Effector memory CD4-positive, alpha-beta T cell (primary cell): ENCODE results near the gene KRTAP13-1.

Experiments
- DNase-seq, 3 donors: peaks; one replicate each; pipeline ENCODE4 v3.0.0-alpha.2; 2020
- H3K27ac ChIP-seq: 2 replicates; pipeline ENCODE4 v1.7.0; 2013; ENCODE audit warnings: mild to moderate bottlenecking, low read length, moderate library complexity; ENCODE audit not compliant: insufficient read depth, poor library complexity, severe bottlenecking
- H3K27me3 ChIP-seq: replicated peaks from 2 replicates; pipeline ENCODE4 v1.7.0; 2013; ENCODE audit warnings: mild to moderate bottlenecking, low read length; ENCODE audit not compliant: insufficient read depth, control insufficient read depth, poor library complexity, severe bottlenecking
- H3K36me3 ChIP-seq: 2 replicates; pipeline ENCODE4 v1.7.0; 2013; ENCODE audit warnings: mild to moderate bottlenecking, low read length, moderate library complexity; ENCODE audit not compliant: control insufficient read depth, insufficient read depth
- H3K4me1 ChIP-seq: 2 replicates; pipeline ENCODE4 v1.7.0; 2013; ENCODE audit warnings: low read length, mild to moderate bottlenecking; ENCODE audit not compliant: control insufficient read depth, insufficient read depth, poor library complexity, severe bottlenecking
- H3K4me3 ChIP-seq: 2 replicates; pipeline ENCODE4 v1.7.0; 2013; ENCODE audit warnings: low read length, low read depth, mild to moderate bottlenecking; ENCODE audit not compliant: insufficient read depth, poor library complexity, severe bottlenecking
- H3K9me3 ChIP-seq: 2 replicates; pipeline ENCODE4 v1.7.0; 2013; ENCODE audit warnings: mild to moderate bottlenecking, low read length, moderate library complexity; ENCODE audit not compliant: control insufficient read depth
- total RNA-seq, 3 donors: gene quantifications; one replicate each; lab custom pipeline; 2026; lab: John Stamatoyannopoulos, UW

Gene KRTAP13-1
- total RNA-seq, result 0 reads per million in 3 donors

- H3K9me3 ChIP-seq, result no peaks in the 10 kb centered on the region
- H3K36me3 ChIP-seq, result no peaks in the 10 kb centered on the region
- H3K4me1 ChIP-seq, result no peaks in the 10 kb centered on the region
- no peak within 1 kb of the TSS for H3K27ac ChIP-seq
- H3K4me3 ChIP-seq, result no peak within 1 kb of the TSS
- no peak for DNase-seq
- H3K27me3 ChIP-seq, result no peaks in the 10 kb centered on the region
Observed at GRCh38 chr21:30395731-30396130, at the start of gene KRTAP13-1. Gene KRTAP13-1, plus strand, starts transcription at chr21:30396031. Its CDS starts 56 bp downstream, at chr21:30396087.

GRCh38 chr21:30348506-30348905 is 47.3 kb upstream of the KRTAP13-1 start, which contains the start of gene KRTAP23-1:
Gene KRTAP23-1, minus strand, starts transcription at chr21:30348606. Its CDS starts 0 bp downstream, at chr21:30348606.
- Histone ChIP-seq H3K4me1 (no peaks in the 10 kb centered on the region), H3K27me3 (no peaks in the 10 kb centered on the region), H3K4me3 (no peak within 1 kb of the TSS), H3K27ac (no peak within 1 kb of the TSS), H3K9me3 (no peaks in the 10 kb centered on the region), H3K36me3 (no peaks in the 10 kb centered on the region)
- no peak for DNase-seq

- H3K27me3 ChIP-seq, result no peaks in the 10 kb centered on the region
- no peaks in the 10 kb centered on the region for H3K9me3 ChIP-seq
- H3K27ac ChIP-seq, result no peak overlapping the region
- no peak for DNase-seq
- no peaks in the 10 kb centered on the region for H3K36me3 ChIP-seq
- no peak overlapping the region for H3K4me3 ChIP-seq
- no peaks in the 10 kb centered on the region for H3K4me1 ChIP-seq
Observed at GRCh38 chr21:30349572-30349971, 46.3 kb upstream of the KRTAP13-1 start.

- H3K9me3 ChIP-seq, result no peaks in the 10 kb centered on the region
- no peaks in the 10 kb centered on the region for H3K27me3 ChIP-seq
- no peak overlapping the region for H3K4me3 ChIP-seq
- DNase-seq, result no peak
- H3K4me1 ChIP-seq, result no peaks in the 10 kb centered on the region
- H3K27ac ChIP-seq, result no peak overlapping the region
- no peaks in the 10 kb centered on the region for H3K36me3 ChIP-seq
Observed at GRCh38 chr21:30351534-30351933, 44.3 kb upstream of the KRTAP13-1 start.

- DNase-seq, result no peak
- H3K36me3 ChIP-seq, result no peaks in the 10 kb centered on the region
Observed at GRCh38 chr21:30354308-30355005, 41.4 kb upstream of the KRTAP13-1 start.

GRCh38 chr21:30355906-30356305 is 39.9 kb upstream of the KRTAP13-1 start:
- no peaks in the 10 kb centered on the region for H3K4me1 ChIP-seq
- no peak for DNase-seq
- no peaks in the 10 kb centered on the region for H3K9me3 ChIP-seq
- no peak overlapping the region for H3K4me3 ChIP-seq
- H3K36me3 ChIP-seq, result no peaks in the 10 kb centered on the region
- no peak overlapping the region for H3K27ac ChIP-seq
- H3K27me3 ChIP-seq, result no peaks in the 10 kb centered on the region

More at GRCh38 chr21:30354308-30355005, 41.4 kb upstream of the KRTAP13-1 start:
- no peak overlapping the region for H3K27ac ChIP-seq
- no peaks in the 10 kb centered on the region for H3K4me1 ChIP-seq
- H3K9me3 ChIP-seq, result no peaks in the 10 kb centered on the region
- H3K27me3 ChIP-seq, result no peaks in the 10 kb centered on the region
- no peak overlapping the region for H3K4me3 ChIP-seq

- Histone ChIP-seq H3K4me3 (no peak within 1 kb of the TSS), H3K27ac (no peak within 1 kb of the TSS), H3K9me3 (no peaks in the 10 kb centered on the region), H3K36me3 (no peaks in the 10 kb centered on the region), H3K27me3 (no peaks in the 10 kb centered on the region), H3K4me1 (no peaks in the 10 kb centered on the region)
- no peak for DNase-seq
Observed at GRCh38 chr21:30372139-30372770, 23.6 kb upstream of the KRTAP13-1 start, which contains the start of gene KRTAP13-2. Gene KRTAP13-2, minus strand, starts transcription at chr21:30372271. Its CDS starts 58 bp downstream, at chr21:30372213.

- H3K36me3 ChIP-seq, result no peaks in the 10 kb centered on the region
- no peak overlapping the region for H3K4me3 ChIP-seq
- no peak overlapping the region for H3K27ac ChIP-seq
- H3K27me3 ChIP-seq, result no peaks in the 10 kb centered on the region
- no peaks in the 10 kb centered on the region for H3K4me1 ChIP-seq
- DNase-seq, result no peak
- no peaks in the 10 kb centered on the region for H3K9me3 ChIP-seq
Observed at GRCh38 chr21:30382201-30382600, 13.6 kb upstream of the KRTAP13-1 start.

- Histone ChIP-seq H3K36me3 (no peaks in the 10 kb centered on the region), H3K27me3 (no peaks in the 10 kb centered on the region), H3K27ac (no peak overlapping the region), H3K4me3 (no peak overlapping the region), H3K4me1 (no peaks in the 10 kb centered on the region), H3K9me3 (no peaks in the 10 kb centered on the region)
- no peak for DNase-seq
Observed at GRCh38 chr21:30391492-30392025, 4.3 kb upstream of the KRTAP13-1 start.
